Neural cell (in vitro differentiated cells): ENCODE data around the gene DIAPH2. TPM values are rescaled to one million over a fixed set of nuclear protein-coding genes. Genes with fewer than 3 reads are reported as not detected.

Source experiments
- H2AFZ ChIP-seq: fragments of 200-600, 300-800 bp; sonication (generic), shearing (Covaris generic); 2 replicates; pipeline ENCODE4 v1.6.0; 2014; ENCODE audit warnings: low read depth, mild to moderate bottlenecking, antibody characterized with exemption, low read length, moderate library complexity
- H3F3A ChIP-seq: fragments of 200-600 bp; shearing (Covaris generic); 2 replicates; pipeline ENCODE4 v1.6.1; 2016; ENCODE audit warnings: mild to moderate bottlenecking, moderate library complexity, mixed read lengths, antibody characterized with exemption, low read length; ENCODE audit not compliant: insufficient read depth, poor library complexity, severe bottlenecking
- H3K27ac ChIP-seq: fragments of 200-600, 300-800 bp; sonication (generic), shearing (Covaris generic); 2 replicates; pipeline ENCODE4 v1.5.1; 2014; ENCODE audit warnings: mild to moderate bottlenecking, low read length, moderate library complexity
- H3K27me3 ChIP-seq: fragments of 300-800, 200-600 bp; sonication (generic), shearing (Covaris generic); 2 replicates; pipeline ENCODE4 v1.6.0; 2014; ENCODE audit warnings: mild to moderate bottlenecking, low read depth, low read length, moderate library complexity; ENCODE audit not compliant: insufficient read depth
- H3K36me3 ChIP-seq: fragments of 300-800, 200-600 bp; sonication (generic), shearing (Covaris generic); 2 replicates; pipeline ENCODE4 v1.5.1; 2014; ENCODE audit warnings: mild to moderate bottlenecking, antibody characterized with exemption, low read length, moderate library complexity; ENCODE audit not compliant: insufficient read depth
- H3K4me2 ChIP-seq: fragments of 300-800, 200-600 bp; sonication (generic), shearing (Covaris generic); 2 replicates; pipeline ENCODE4 v1.6.0; 2014; ENCODE audit warnings: mild to moderate bottlenecking, low read length
- H3K4me3 ChIP-seq: fragments of 300-800, 200-600 bp; sonication (generic), shearing (Covaris generic); 2 replicates; pipeline ENCODE4 v1.5.1; 2014; ENCODE audit warnings: mild to moderate bottlenecking, low read length, moderate library complexity
- H3K79me2 ChIP-seq: fragments of 200-600 bp; shearing (Covaris generic); replicated peaks from 2 replicates; pipeline ENCODE4 v1.6.0; 2014; ENCODE audit warnings: mild to moderate bottlenecking, low read length, moderate library complexity; ENCODE audit not compliant: insufficient read depth
- H3K9ac ChIP-seq: fragments of 300-800, 200-600 bp; sonication (generic), shearing (Covaris generic); 2 replicates; pipeline ENCODE4 v1.6.1; 2016; ENCODE audit warnings: mild to moderate bottlenecking, low read length, mixed read lengths
- H3K9me2 ChIP-seq: fragments of 200-600 bp; shearing (Covaris generic); 2 replicates; pipeline ENCODE4 v1.6.1; 2016; ENCODE audit warnings: mild to moderate bottlenecking, low read length, mixed read lengths; ENCODE audit not compliant: insufficient read depth
- H3K9me3 ChIP-seq: fragments of 200-600, 300-800 bp; sonication (generic), shearing (Covaris generic); 2 replicates; pipeline ENCODE4 v1.6.1; 2016; ENCODE audit warnings: mild to moderate bottlenecking, mixed run types, low read length, moderate library complexity, mixed read lengths
- H4K20me1 ChIP-seq: fragments of 200-600 bp; shearing (Covaris generic); 2 replicates; pipeline ENCODE4 v1.6.1; 2016; ENCODE audit warnings: mild to moderate bottlenecking, mixed run types; ENCODE audit not compliant: insufficient read depth
- EP300 ChIP-seq: fragments of 450-650 bp; conservative IDR thresholded peaks from 2 replicates; pipeline ENCODE4 v1.6.1; 2014; ENCODE audit warnings: antibody characterized with exemption, mild to moderate bottlenecking, moderate library complexity; ENCODE audit not compliant: poor library complexity, severe bottlenecking
- EZH2 ChIP-seq: fragments of 200-600, 300-800 bp; shearing (Covaris generic), sonication (generic); IDR thresholded peaks from 2 replicates; pipeline ENCODE4 v1.6.1; 2014; ENCODE audit warnings: antibody characterized with exemption, low read length, borderline replicate concordance, mild to moderate bottlenecking; ENCODE audit not compliant: insufficient read depth, poor library complexity, severe bottlenecking
- MXI1 ChIP-seq: fragments of 450-650 bp; conservative IDR thresholded peaks from 2 replicates; pipeline ENCODE4 v1.6.1; 2014; ENCODE audit warnings: antibody characterized with exemption, mild to moderate bottlenecking; ENCODE audit not compliant: poor library complexity, severe bottlenecking
- POLR2AphosphoS5 ChIP-seq: IDR thresholded peaks from 2 replicates; pipeline ENCODE4 v1.6.1; 2012
- RAD21 ChIP-seq: fragments of 450-650 bp; conservative IDR thresholded peaks from 2 replicates; pipeline ENCODE4 v1.6.1; 2014; ENCODE audit warnings: antibody characterized with exemption, mild to moderate bottlenecking, moderate library complexity
- SMC3 ChIP-seq: fragments of 450-650 bp; conservative IDR thresholded peaks from 2 replicates; pipeline ENCODE4 v1.6.1; 2014; ENCODE audit warnings: antibody characterized with exemption, mild to moderate bottlenecking, moderate library complexity; ENCODE audit not compliant: poor library complexity
- TAF1 ChIP-seq: IDR thresholded peaks from 2 replicates; pipeline ENCODE4 v1.6.1; 2012; ENCODE audit warnings: low read depth
- polyA plus RNA-seq: library from polyadenylated mRNA; depleted of rRNA; stranded (reverse); fragments of >200 nt; gene quantifications from 2 replicates; pipeline ENCODE4 v1.2.3, GENCODE V29; 2014
- TF ChIP-seq, protein P1 (sequence below): fragments of 450-650 bp; IDR thresholded peaks from 2 replicates; pipeline ENCODE4 v1.5.1; 2014; ENCODE audit warnings: antibody characterized with exemption, mild to moderate bottlenecking, moderate library complexity; ENCODE audit not compliant: poor library complexity, severe bottlenecking
- TF ChIP-seq, protein P2 (sequence below): IDR thresholded peaks from 2 replicates; pipeline ENCODE4 v1.6.1; 2012; ENCODE audit warnings: borderline replicate concordance

Gene DIAPH2
- polyA plus RNA-seq, 1 donor from 2014 or later = 0.07 TPM

DNA sequence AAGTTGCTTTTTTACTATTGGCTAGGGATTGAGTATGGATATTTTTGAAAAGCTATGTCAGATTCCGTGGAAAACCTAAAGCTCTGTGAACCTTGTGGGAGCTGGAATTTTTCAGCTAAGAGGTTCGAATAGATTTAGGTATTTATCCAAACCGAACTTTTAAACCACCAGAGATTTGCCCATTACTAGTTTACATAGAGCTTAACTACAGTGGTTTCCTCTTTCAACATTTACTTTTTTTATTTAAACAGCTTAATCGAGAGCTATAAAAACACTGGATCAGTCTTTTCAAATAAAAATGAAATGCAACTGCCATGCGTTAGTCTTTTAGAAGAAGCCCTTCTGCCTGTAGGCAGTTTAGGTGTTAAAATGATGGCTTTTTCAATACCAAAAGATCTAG lies 576.0 kb downstream of the DIAPH2 start:
- H3K27me3 ChIP-seq = no peaks in the 10 kb centered on the region
- no peak overlapping the region for H3K4me2 ChIP-seq
- no peaks in the 10 kb centered on the region for H3F3A ChIP-seq
- H2AFZ ChIP-seq = no peak overlapping the region
- no peaks in the 10 kb centered on the region for H3K79me2 ChIP-seq
- no peaks in the 10 kb centered on the region for H3K36me3 ChIP-seq
- no peak overlapping the region for H3K27ac ChIP-seq
- H3K9me3 ChIP-seq = no peaks in the 10 kb centered on the region
- TF ChIP-seq MXI1 (no peak), EZH2 (no peak), SMC3 (no peak), POLR2AphosphoS5 (no peak), TAF1 (no peak), EP300 (no peak), RAD21 (no peak)
- TF ChIP-seq, protein P1, sequence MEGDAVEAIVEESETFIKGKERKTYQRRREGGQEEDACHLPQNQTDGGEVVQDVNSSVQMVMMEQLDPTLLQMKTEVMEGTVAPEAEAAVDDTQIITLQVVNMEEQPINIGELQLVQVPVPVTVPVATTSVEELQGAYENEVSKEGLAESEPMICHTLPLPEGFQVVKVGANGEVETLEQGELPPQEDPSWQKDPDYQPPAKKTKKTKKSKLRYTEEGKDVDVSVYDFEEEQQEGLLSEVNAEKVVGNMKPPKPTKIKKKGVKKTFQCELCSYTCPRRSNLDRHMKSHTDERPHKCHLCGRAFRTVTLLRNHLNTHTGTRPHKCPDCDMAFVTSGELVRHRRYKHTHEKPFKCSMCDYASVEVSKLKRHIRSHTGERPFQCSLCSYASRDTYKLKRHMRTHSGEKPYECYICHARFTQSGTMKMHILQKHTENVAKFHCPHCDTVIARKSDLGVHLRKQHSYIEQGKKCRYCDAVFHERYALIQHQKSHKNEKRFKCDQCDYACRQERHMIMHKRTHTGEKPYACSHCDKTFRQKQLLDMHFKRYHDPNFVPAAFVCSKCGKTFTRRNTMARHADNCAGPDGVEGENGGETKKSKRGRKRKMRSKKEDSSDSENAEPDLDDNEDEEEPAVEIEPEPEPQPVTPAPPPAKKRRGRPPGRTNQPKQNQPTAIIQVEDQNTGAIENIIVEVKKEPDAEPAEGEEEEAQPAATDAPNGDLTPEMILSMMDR = no peak
- TF ChIP-seq, protein P2, sequence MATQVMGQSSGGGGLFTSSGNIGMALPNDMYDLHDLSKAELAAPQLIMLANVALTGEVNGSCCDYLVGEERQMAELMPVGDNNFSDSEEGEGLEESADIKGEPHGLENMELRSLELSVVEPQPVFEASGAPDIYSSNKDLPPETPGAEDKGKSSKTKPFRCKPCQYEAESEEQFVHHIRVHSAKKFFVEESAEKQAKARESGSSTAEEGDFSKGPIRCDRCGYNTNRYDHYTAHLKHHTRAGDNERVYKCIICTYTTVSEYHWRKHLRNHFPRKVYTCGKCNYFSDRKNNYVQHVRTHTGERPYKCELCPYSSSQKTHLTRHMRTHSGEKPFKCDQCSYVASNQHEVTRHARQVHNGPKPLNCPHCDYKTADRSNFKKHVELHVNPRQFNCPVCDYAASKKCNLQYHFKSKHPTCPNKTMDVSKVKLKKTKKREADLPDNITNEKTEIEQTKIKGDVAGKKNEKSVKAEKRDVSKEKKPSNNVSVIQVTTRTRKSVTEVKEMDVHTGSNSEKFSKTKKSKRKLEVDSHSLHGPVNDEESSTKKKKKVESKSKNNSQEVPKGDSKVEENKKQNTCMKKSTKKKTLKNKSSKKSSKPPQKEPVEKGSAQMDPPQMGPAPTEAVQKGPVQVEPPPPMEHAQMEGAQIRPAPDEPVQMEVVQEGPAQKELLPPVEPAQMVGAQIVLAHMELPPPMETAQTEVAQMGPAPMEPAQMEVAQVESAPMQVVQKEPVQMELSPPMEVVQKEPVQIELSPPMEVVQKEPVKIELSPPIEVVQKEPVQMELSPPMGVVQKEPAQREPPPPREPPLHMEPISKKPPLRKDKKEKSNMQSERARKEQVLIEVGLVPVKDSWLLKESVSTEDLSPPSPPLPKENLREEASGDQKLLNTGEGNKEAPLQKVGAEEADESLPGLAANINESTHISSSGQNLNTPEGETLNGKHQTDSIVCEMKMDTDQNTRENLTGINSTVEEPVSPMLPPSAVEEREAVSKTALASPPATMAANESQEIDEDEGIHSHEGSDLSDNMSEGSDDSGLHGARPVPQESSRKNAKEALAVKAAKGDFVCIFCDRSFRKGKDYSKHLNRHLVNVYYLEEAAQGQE = no peak
- H4K20me1 ChIP-seq = no peaks in the 10 kb centered on the region
- no peak overlapping the region for H3K9ac ChIP-seq
- no peaks in the 10 kb centered on the region for H3K9me2 ChIP-seq
- H3K4me3 ChIP-seq = no peak overlapping the region

DNA sequence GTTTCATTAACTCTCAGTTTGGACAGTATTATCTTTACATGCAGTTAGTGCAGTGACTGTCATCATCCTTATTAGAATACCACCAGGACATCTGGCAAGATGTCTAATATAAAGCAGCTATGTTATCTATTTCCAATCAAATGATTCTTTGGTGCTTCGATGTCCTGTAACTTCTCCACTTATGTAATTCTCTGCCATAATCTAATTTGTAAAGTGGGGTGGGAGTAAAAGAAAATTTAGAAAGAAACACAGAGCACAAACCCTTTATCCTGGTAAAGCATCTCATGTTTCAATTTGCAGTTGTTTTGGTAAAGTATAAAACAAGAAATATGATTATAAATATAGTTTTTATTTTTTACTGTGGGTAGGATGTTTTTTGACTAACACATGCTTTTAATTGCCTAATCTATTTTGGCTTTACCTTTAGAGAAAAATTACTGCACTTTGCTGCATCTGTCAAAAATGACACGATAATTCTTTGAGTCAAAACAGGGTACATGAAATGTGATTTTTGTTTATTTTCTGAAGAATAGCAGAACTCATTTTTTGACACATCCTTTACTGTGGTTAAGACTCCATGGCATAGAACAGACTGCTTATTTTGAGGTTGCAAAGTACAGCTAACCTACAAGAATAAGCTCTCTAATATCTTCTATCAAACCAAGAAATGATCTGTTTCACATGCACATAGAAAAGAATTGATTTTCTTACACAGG lies 581.9 kb downstream of the DIAPH2 start:
- H3K27me3 ChIP-seq = no peaks in the 10 kb centered on the region
- no peaks in the 10 kb centered on the region for H3K9me2 ChIP-seq
- no peak overlapping the region for H3K27ac ChIP-seq
- no peaks in the 10 kb centered on the region for H3F3A ChIP-seq
- no peaks in the 10 kb centered on the region for H3K9me3 ChIP-seq
- no peak overlapping the region for H3K4me2 ChIP-seq
- no peaks in the 10 kb centered on the region for H3K36me3 ChIP-seq
- TF ChIP-seq TAF1 (no peak), SMC3 (no peak), POLR2AphosphoS5 (no peak), RAD21 (no peak), EP300 (no peak), MXI1 (no peak), EZH2 (no peak)
- TF ChIP-seq, protein P1 = no peak
- TF ChIP-seq, protein P2 = no peak
- no peaks in the 10 kb centered on the region for H3K79me2 ChIP-seq
- no peak overlapping the region for H3K9ac ChIP-seq
- H4K20me1 ChIP-seq = no peaks in the 10 kb centered on the region
- H2AFZ ChIP-seq = no peak overlapping the region
- no peak overlapping the region for H3K4me3 ChIP-seq
